Fibroblast of lung (primary cell): ENCODE measurements around the gene PLEKHA6. TPM values are rescaled to one million over a fixed set of nuclear protein-coding genes. Genes with fewer than 3 reads are reported as not detected.

Source experiments
- DNase-seq, 2 donors: peaks; one replicate each; pipeline versions ENCODE4 v3.0.0 to v3.0.0-alpha.2; 2010; ENCODE audit warnings: low read depth in 2 of 2
- H2AFZ ChIP-seq: 2 replicates; pipeline ENCODE4 v1.5.1; 2012; ENCODE audit warnings: low read length, control low read depth, inconsistent platforms
- H3K27ac ChIP-seq: 2 replicates; pipeline ENCODE4 v1.5.1; 2011; ENCODE audit warnings: low read length, control low read depth; ENCODE audit not compliant: insufficient read depth
- H3K27me3 ChIP-seq: 2 replicates; pipeline ENCODE4 v1.5.1; 2011; ENCODE audit warnings: mild to moderate bottlenecking, low read length; ENCODE audit not compliant: control insufficient read depth, insufficient read depth
- H3K36me3 ChIP-seq: 2 replicates; pipeline ENCODE4 v1.5.1; 2011; ENCODE audit warnings: low read length; ENCODE audit not compliant: control insufficient read depth, insufficient read depth
- H3K4me1 ChIP-seq: 2 replicates; pipeline ENCODE4 v1.5.1; 2011; ENCODE audit warnings: low read length; ENCODE audit not compliant: control insufficient read depth, insufficient read depth; ENCODE audit errors: extremely low read depth
- H3K4me2 ChIP-seq: 2 replicates; pipeline ENCODE4 v1.5.1; 2011; ENCODE audit warnings: low read length, control low read depth; ENCODE audit not compliant: insufficient read depth; ENCODE audit errors: extremely low read depth
- H3K4me3 ChIP-seq, 4 experiments: fragments of 200-600 bp in 1 of 4; sonication (generic) in 1 of 4; replicated peaks in 1 of 4; 2 replicates each; pipeline ENCODE4 v1.5.1; 2011 to 2016; ENCODE audit warnings: low read length in 4 of 4, low read depth in 3 of 4, mild to moderate bottlenecking in 3 of 4, control low read depth in 2 of 4, inconsistent platforms in 1 of 4, mixed read lengths in 1 of 4; ENCODE audit not compliant: insufficient read depth in 1 of 4; ENCODE audit errors: control extremely low read depth in 1 of 4
- H3K79me2 ChIP-seq: 2 replicates; pipeline ENCODE4 v1.5.1; 2012; ENCODE audit warnings: mild to moderate bottlenecking, low read length, inconsistent platforms; ENCODE audit not compliant: control insufficient read depth, insufficient read depth
- H3K9ac ChIP-seq: 2 replicates; pipeline ENCODE4 v1.5.1; 2011; ENCODE audit warnings: mild to moderate bottlenecking, low read length, control low read depth; ENCODE audit not compliant: insufficient read depth
- H3K9me3 ChIP-seq: 2 replicates; pipeline ENCODE4 v1.5.1; 2012; ENCODE audit warnings: low read depth, low read length; ENCODE audit not compliant: control insufficient read depth, insufficient read depth
- H4K20me1 ChIP-seq: 2 replicates; pipeline ENCODE4 v1.5.1; 2011; ENCODE audit warnings: low read length; ENCODE audit not compliant: control insufficient read depth, insufficient read depth; ENCODE audit errors: extremely low read depth
- CTCF ChIP-seq, 2 donors: IDR thresholded peaks in 1 of 2; conservative IDR thresholded peaks in 1 of 2; 1 replicate in 1 of 2; 2 replicates in 1 of 2; pipeline ENCODE4 v1.5.1; 2011 to 2012; ENCODE audit warnings: low read length in 2 of 2, control low read depth in 1 of 2, inconsistent platforms in 1 of 2, low read depth in 1 of 2, mild to moderate bottlenecking in 1 of 2
- EZH2 ChIP-seq: IDR thresholded peaks from 2 replicates; pipeline ENCODE4 v1.5.1; 2012; ENCODE audit warnings: low read length, control low read depth, mild to moderate bottlenecking; ENCODE audit errors: missing control alignments
- polyA plus RNA-seq, 2 donors: library from polyadenylated mRNA; depleted of rRNA in 1 of 2; stranded (reverse) in 1 of 2; unstranded in 1 of 2; fragments of >200 nt; gene quantifications; 2 replicates each; pipeline ENCODE4 v1.2.1, GENCODE V29; 2011 to 2012; ENCODE audit warnings: missing spikeins in 1 of 2
- total RNA-seq: library from RNA; depleted of rRNA; stranded (reverse); fragments of >200 nt; gene quantifications from 2 replicates; pipeline ENCODE4 v1.2.1, GENCODE V29; 2014

The PLEKHA6 gene
- total and polyA plus RNA-seq, 2 donors (not counting 1 experiment from before 2014, with no cell fraction given): 3.8 to 4.3 TPM

GRCh38 chr1:204212715-204213114, 147.0 kb downstream of the PLEKHA6 start:
- TF ChIP-seq CTCF (conservative IDR thresholded peaks at IDR 0.05 in 1 of 2, IDR thresholded peaks at IDR 0.05 in 1 of 2; ENCODE audit: low read depth in 1 of 2, low read length in 2 of 2) (no peak), EZH2 (no peak)
- Histone ChIP-seq H3K79me2 (no peaks in the 10 kb centered on the region), H4K20me1 (no peaks in the 10 kb centered on the region), H3K9ac (no peak overlapping the region), H3K4me3 (no peak overlapping the region), H3K4me1 (no peaks in the 10 kb centered on the region), H3K36me3 (no peaks in the 10 kb centered on the region), H3K9me3 (no peaks in the 10 kb centered on the region), H3K27ac (no peak overlapping the region), H3K27me3 (peaks cover 15% of the 10 kb centered on the region), H3K4me2 (no peak overlapping the region), H2AFZ (no peak overlapping the region)
- DNase-seq: no peak

- H2AFZ ChIP-seq: no peak overlapping the region
- no peak overlapping the region for H3K9ac ChIP-seq
- H3K4me3 ChIP-seq: no peak overlapping the region
- no peaks in the 10 kb centered on the region for H3K4me1 ChIP-seq
- no peak for DNase-seq
- H3K9me3 ChIP-seq: no peaks in the 10 kb centered on the region
- no peaks in the 10 kb centered on the region for H3K36me3 ChIP-seq
- peaks cover 21% of the 10 kb centered on the region for H3K27me3 ChIP-seq
- no peaks in the 10 kb centered on the region for H4K20me1 ChIP-seq
- no peak overlapping the region for H3K4me2 ChIP-seq
- TF ChIP-seq CTCF (conservative IDR thresholded peaks at IDR 0.05 in 1 of 2, IDR thresholded peaks at IDR 0.05 in 1 of 2; ENCODE audit: low read depth in 1 of 2, low read length in 2 of 2) (no peak), EZH2 (no peak)
- no peak overlapping the region for H3K27ac ChIP-seq
- no peaks in the 10 kb centered on the region for H3K79me2 ChIP-seq
These were observed 148.7 kb downstream of the PLEKHA6 start for GRCh38 chr1:204211046-204211445.

GRCh38 chr1:204207136-204207616, 152.6 kb downstream of the PLEKHA6 start:
- no peak overlapping the region for H3K4me3 ChIP-seq
- no peaks in the 10 kb centered on the region for H3K9me3 ChIP-seq
- H3K27ac ChIP-seq: no peak overlapping the region
- no peaks in the 10 kb centered on the region for H3K36me3 ChIP-seq
- no peaks in the 10 kb centered on the region for H3K79me2 ChIP-seq
- no peak for TF ChIP-seq EZH2
- peak; percentile 81 to 95 for TF ChIP-seq CTCF (conservative IDR thresholded peaks at IDR 0.05 in 1 of 2, IDR thresholded peaks at IDR 0.05 in 1 of 2; ENCODE audit: low read depth in 1 of 2, low read length in 2 of 2)
- H3K4me1 ChIP-seq: no peaks in the 10 kb centered on the region
- H3K9ac ChIP-seq: no peak overlapping the region
- DNase-seq: peak; percentile 9 to 12
- H2AFZ ChIP-seq: no peak overlapping the region
- H4K20me1 ChIP-seq: no peaks in the 10 kb centered on the region
- peaks cover 13% of the 10 kb centered on the region for H3K27me3 ChIP-seq
- H3K4me2 ChIP-seq: no peak overlapping the region
